GM23338 (cell line): ENCODE measurements around the gene GZMH.

Experiments used
- CREB1 ChIP-seq: fragments of 250-450 bp; sonication (Bioruptor Pico); IDR thresholded peaks from 2 replicates; pipeline ENCODE4 v1.5.0; 2020; ENCODE audit warnings: low read depth, mild to moderate bottlenecking, moderate library complexity
- CTCF ChIP-seq, 2 experiments: fragments of 200-600 bp in 1 of 2; sonication (generic) in 1 of 2; conservative IDR thresholded peaks; 2 replicates each; pipeline versions ENCODE4 v1.5.1 to v1.6.1; 2016 to 2017; ENCODE audit warnings: antibody characterized with exemption in 2 of 2, low read depth in 2 of 2, mild to moderate bottlenecking in 2 of 2, moderate library complexity in 1 of 2
- ETS1 ChIP-seq: IDR thresholded peaks from 2 replicates; pipeline ENCODE4 v1.6.1; 2016; ENCODE audit warnings: antibody characterized with exemption
- EZH2 ChIP-seq: fragments of 200-600 bp; sonication (generic); IDR thresholded peaks from one replicate; pipeline ENCODE4 v1.8.0; 2017; ENCODE audit warnings: antibody characterized with exemption, mild to moderate bottlenecking, low read depth; ENCODE audit not compliant: unreplicated experiment
- EZH2phosphoT487 ChIP-seq: fragments of 200-600 bp; sonication (generic); IDR thresholded peaks from one replicate; pipeline ENCODE4 v1.8.1; 2018; ENCODE audit warnings: antibody characterized with exemption; ENCODE audit not compliant: unreplicated experiment
- JUNB ChIP-seq: IDR thresholded peaks from one replicate; pipeline ENCODE4 v1.6.1; 2016; ENCODE audit warnings: antibody characterized with exemption; ENCODE audit not compliant: unreplicated experiment
- POLR2AphosphoS5 ChIP-seq: IDR thresholded peaks from 2 replicates; pipeline ENCODE4 v1.6.1; 2016; ENCODE audit warnings: antibody characterized with exemption, low read depth
- REST ChIP-seq: IDR thresholded peaks from one replicate; pipeline ENCODE4 v1.6.1; 2018; ENCODE audit warnings: antibody characterized with exemption; ENCODE audit not compliant: unreplicated experiment
- ZNF114 ChIP-seq: fragments of 250-450 bp; sonication (Bioruptor Pico); IDR thresholded peaks from 2 replicates; pipeline ENCODE4 v1.5.0; 2020; ENCODE audit warnings: mild to moderate bottlenecking, moderate library complexity
- ZNF331 ChIP-seq: fragments of 250-450 bp; sonication (Bioruptor Pico); IDR thresholded peaks from 2 replicates; pipeline ENCODE4 v1.5.0; 2020; ENCODE audit warnings: low read depth, mild to moderate bottlenecking, moderate library complexity

GRCh38 chr14:24613241-24613640 is 3.8 kb upstream of the GZMH start:
- no peak for TF ChIP-seq CTCF (conservative IDR thresholded peaks at IDR 0.05; ENCODE audit: low read depth in 2 of 2)
- no peak for TF ChIP-seq EZH2
- no peak for TF ChIP-seq EZH2phosphoT487
- no peak for TF ChIP-seq ETS1
- TF ChIP-seq POLR2AphosphoS5: no peak
- no peak for TF ChIP-seq CREB1 (CRISPR knock-in tag)
- TF ChIP-seq REST: no peak
- no peak for TF ChIP-seq JUNB
- no peak for TF ChIP-seq ZNF114 (CRISPR knock-in tag)
- TF ChIP-seq ZNF331 (CRISPR knock-in tag): no peak
